ENCODE measurements around the gene NFIA.

Gene NFIA

GRCh38 chr1:61318319-61319125 lies 236.2 kb downstream of the NFIA start:
- DNase-seq: no peak

DNA sequence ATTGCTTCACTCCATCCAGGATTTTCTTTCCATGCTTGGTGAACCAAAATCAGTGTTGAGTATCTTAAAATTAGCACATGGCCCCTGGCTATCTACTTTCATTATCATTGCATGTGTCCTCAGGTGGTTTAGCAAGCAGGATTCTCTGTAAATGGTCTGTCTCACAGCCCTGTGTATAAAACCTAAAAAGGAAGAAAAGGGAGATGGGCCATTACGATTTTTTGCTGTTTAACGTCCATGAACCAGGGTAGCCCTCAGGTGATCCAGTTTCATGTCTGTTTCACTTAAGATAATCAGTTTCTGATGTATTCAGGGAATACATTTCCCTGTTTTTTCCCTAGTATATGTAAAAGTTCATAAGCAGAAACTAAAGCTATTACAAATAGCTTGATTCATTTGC lies 238.2 kb downstream of the NFIA start:
- no peak for DNase-seq

DNA sequence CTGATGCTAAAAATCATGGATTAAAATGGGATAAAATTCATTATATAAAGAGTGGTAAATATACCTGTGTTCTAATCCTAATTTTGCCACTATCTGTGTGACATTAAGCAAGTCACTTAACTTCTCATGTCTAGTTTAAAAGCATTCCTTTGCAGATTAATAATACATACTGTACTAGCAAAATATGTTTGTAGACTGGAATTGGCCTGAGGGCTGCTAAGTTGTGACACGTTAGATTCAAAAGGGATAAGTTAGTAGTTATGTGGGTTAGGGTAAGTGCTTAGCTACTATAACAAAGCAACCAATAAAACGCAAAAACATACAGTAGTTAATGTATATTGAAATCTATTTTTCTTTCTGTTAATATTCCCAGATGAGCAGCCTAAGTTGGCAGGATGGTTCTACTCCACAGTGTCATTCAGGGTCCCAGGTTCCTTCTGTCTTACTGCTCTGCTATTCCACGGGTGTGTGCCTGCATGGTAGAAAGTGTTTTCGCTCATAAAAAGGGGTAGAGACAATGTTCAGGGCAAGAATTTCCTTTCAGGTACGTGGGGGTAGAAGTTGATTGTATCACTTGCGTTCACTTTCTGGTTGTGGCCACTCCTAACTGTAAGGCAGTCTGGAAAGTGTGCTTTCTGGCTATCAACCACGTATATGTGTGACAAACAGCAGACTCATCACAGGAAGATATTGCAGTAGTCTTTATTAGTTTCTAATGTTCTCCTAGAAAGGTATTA lies 239.8 kb downstream of the NFIA start:
- DNase-seq: no peak

GRCh38 chr1:61322769-61323168 lies 240.4 kb downstream of the NFIA start:
- no peak for DNase-seq

- no peak for DNase-seq
These were observed 241.4 kb downstream of the NFIA start for GRCh38 chr1:61323681-61324328.

DNA sequence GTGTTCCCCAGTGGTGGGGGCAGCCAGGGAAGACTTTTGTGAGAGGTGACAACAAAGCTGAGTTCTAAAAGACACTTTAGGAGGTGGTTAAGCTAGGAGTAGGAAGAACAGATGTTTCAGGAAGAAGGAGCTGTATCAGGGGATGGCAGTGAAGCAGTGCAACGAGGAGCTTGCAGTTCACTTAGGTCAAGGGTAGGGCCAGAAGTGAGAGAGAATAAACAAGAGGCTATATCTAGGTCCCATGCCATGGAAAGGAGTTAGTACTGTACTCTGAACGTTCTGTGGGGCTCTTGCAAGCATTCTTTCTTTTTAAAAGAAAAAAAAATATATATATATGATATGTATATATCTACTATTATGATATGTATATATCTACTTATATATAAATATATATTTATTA lies 244.4 kb downstream of the NFIA start:
- DNase-seq: no peak

DNA sequence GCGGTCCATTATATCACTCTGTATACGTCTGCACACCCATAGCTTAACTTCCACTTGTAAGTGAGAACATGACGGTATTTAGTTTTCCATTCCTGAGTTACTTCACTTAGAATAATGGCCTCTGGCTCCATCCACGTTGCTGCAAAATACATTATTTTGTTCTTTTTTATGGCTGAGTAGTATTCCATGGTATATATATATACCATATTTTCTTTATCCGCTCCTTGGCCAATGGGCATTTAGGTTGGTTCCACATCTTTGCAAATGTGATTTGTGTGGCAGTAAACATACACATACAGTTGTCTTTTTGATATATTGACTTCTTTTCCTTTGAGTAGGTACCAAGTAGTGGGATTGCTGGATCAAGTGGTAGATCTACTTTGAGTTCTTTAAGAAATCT lies 245.1 kb downstream of the NFIA start:
- DNase-seq: no peak

- no peak for DNase-seq
These were observed 247.2 kb downstream of the NFIA start for GRCh38 chr1:61329556-61329955.

DNA sequence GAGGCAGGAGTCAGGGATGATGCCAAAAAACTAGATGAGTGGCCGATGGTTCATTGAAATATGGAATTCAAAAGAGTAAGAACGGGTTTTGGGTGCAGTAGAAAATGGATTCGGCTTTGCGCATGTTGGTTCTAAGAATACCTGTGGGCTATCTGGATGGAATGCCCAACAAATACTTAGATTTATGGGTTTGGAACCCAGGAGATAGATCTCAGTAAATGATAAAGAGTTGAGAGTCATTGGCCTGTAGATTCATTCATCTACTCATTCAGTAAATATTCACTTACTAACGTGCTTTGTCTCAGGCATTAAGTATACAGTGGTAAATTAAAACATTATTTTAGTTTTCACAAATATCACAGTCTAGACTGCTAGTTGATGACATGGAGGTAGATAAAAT lies 247.7 kb downstream of the NFIA start:
- DNase-seq: no peak

DNA sequence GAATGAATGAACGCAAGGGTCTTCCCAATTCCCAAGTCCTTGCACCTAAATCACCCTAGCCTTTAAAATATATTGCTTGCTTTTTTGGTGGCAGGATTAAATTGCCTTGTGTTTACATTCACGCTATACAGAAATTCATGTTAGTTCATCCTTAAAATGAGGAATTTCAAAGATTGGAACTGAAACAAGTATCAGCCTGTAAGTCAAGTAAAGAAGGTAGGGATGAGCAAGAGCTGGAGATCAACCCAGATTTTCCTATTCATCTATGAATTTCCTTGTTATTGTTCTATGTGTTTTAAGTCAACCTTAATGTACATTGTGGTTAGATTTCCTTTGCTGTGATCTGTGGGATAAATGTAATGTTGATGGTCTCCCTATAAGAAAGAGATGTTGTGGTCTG lies 248.2 kb downstream of the NFIA start:
- no peak for DNase-seq

DNA sequence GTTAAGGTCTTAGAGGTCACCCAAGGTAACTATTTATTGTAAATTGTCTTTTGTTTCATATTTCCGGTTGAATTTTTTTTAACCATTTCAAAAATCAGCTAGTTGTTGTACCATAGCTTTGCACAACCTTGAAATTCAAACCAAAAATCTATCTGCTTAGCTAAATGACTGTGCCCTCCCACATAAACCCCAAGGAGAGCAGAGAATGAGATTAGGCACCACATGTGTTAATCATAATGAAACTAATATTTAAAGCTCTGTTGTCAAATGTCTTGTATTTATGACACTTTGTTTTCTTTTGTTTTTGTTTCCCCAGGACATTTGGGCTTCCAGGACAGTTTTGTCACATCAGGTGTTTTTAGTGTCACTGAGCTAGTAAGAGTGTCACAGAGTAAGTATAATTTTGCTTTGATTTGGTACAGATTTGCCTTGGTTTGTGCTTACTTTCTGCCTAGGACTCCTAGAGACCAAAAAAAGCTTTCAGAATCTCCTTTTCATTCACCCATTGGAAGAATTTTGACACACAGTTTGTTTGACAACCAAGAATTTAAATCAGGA lies 249.9 kb downstream of the NFIA start:
- DNase-seq: no peak

DNA sequence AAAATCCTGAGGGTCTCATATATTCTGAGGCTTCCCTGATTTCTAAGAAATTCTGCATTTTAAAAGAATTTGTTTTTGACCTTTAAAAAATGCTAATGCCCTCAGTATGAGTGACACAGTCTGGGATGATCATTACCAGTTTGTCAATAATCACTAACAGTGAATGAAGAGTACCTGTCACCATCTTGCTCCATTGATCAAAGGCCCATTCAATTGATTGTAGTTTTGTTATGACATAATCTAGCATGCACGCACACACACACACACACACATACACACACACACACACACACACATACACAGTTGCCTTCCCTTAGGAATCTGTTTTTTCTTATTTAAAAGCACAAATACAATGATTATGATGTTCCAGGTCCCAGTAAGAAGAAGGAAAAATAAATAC lies 250.4 kb downstream of the NFIA start:
- DNase-seq: no peak

DNA sequence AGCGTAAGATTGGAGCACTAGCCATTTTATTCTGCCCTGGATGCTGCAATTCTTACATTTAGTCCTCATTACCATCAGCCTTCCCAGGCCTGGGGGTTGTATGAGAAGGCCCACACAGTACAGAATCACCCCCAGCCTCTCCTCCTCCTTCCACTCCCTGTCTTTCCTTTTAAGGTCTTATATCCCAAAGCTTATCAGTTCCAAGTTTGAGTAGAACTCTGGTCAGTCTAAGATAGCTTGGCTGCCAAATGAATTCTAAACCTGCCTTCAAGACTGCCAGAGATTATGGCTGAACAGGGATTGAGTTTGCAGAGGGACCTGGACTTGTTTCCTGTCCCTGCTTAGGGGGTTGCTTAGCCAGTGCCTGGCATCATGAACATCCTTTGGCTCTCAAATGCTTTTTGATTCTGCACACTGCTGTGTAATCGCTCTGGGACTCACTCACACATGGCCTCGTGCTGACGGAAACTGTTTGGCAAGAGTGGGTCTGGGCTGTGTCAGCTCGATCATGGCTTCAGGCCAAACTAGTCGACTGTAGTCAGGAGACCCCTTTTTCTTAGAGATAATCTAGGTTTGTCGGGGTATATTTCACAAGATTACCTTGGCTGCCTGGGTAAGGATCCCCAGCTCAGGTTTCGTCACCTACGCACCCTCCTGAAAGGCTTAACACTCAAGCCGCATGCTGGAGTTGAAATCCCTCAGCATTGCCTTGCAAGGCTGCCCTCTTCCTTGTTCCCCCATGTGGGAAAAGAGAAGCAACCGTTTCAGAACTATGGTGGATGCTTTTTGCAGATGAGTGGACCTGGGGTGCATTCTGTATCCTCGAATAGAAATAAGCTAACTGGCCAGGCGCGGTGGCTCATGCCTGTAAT lies 252.6 kb downstream of the NFIA start:
- no peak for DNase-seq

GRCh38 chr1:61337037-61337436 lies 254.7 kb downstream of the NFIA start:
- no peak for DNase-seq

DNA sequence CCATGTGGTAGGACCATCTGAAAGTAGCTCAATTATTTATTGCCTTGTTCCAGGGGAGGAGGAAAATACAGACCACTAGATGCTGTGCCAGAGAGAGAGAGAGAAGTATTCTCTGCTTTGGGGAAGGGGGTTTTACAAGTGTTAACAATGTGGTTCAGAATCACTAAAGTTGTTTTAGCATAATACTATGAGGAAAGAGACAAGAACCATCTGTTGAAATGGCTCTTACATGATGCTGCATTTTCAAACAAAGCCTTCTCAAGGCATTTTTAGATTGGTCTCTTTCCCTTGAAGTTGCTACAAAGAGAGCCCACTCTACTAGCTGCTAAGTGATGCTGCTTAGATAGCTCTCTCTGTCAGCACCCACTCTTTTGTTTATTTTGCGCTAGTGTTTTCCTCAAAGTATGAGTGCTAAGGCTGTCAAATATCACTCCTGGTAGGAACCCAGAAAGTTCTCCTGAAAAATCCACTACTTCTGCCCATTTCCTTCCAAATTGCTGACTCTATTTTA lies 255.1 kb downstream of the NFIA start:
- DNase-seq: no peak

GRCh38 chr1:61337981-61338848 lies 255.9 kb downstream of the NFIA start:
- DNase-seq: no peak

- no peak for DNase-seq
These were observed 256.5 kb downstream of the NFIA start for GRCh38 chr1:61338899-61339298.

DNA sequence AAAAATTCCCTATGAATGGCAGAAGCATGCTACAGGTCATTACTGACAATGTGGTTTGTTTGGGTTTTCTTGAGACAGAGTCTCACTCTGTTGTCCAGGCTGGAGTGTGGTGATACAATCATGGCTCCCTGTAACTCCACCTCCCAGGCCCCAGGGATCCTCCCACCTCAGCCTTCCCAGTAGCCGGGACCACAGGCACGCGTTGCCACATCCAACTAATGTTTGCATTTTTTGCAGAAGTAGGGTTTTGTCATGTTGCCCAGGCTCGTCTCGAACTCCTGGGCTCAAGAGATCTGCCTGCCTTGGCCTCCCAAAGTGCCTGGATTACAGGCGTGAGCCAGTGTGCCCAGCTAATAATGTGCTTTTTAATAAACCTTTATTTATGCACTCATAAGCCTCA lies 259.1 kb downstream of the NFIA start:
- DNase-seq: no peak

- no peak for DNase-seq
These were observed 261.5 kb downstream of the NFIA start for GRCh38 chr1:61343734-61344420.

DNA sequence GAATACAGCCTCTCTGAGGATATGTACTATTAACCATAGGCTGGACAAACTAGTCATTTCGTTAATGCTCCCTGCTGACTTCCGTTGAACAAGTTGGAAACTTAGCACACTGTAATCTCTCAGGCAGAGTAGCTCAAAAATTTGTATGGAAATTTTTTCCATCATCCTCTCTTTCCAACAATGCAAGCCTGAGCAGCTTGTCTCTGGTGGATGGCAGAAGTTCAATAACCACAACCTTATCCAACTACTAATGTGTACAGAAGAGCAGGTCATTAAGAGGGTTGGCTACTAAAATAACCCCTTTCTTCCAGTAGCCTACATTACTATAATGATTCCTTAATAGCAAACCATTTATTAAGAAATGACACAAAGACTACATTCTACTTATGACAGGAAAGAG lies 262.3 kb downstream of the NFIA start:
- no peak for DNase-seq
